ENCODE results near the gene PCSK5.

The PCSK5 gene

GRCh38 chr9:76330034-76330433 is 439.6 kb downstream of the PCSK5 start:
- in situ Hi-C loops (cut with MboI; ENCODE audit: low sequenced_read_pairs, unreplicated experiment) = no loop called here
- no peak for TF ChIP-seq CTCF (IDR thresholded peaks at IDR 0.05; ENCODE audit: borderline replicate concordance, control extremely low read depth, extremely low read depth, insufficient read depth, missing control alignments)
- DNase-seq (ENCODE audit: low spot score) = no peak

GRCh38 chr9:76333388-76333787 is 442.9 kb downstream of the PCSK5 start:
- in situ Hi-C loops (cut with MboI; ENCODE audit: low sequenced_read_pairs, unreplicated experiment) = no loop called here
- DNase-seq (ENCODE audit: low spot score) = no peak
- no peak for TF ChIP-seq CTCF (IDR thresholded peaks at IDR 0.05; ENCODE audit: borderline replicate concordance, control extremely low read depth, extremely low read depth, insufficient read depth, missing control alignments)

- in situ Hi-C loops (cut with MboI; ENCODE audit: low sequenced_read_pairs, unreplicated experiment) = no loop called here
- no peak for DNase-seq (ENCODE audit: low spot score)
- TF ChIP-seq CTCF (IDR thresholded peaks at IDR 0.05; ENCODE audit: borderline replicate concordance, control extremely low read depth, extremely low read depth, insufficient read depth, missing control alignments) = no peak
These were observed 443.5 kb downstream of the PCSK5 start for GRCh38 chr9:76333964-76334363.

GRCh38 chr9:76336027-76336426 is 445.6 kb downstream of the PCSK5 start:
- in situ Hi-C loops (cut with MboI; ENCODE audit: low sequenced_read_pairs, unreplicated experiment) = no loop called here
- DNase-seq (ENCODE audit: low spot score) = no peak
- TF ChIP-seq CTCF (IDR thresholded peaks at IDR 0.05; ENCODE audit: borderline replicate concordance, control extremely low read depth, extremely low read depth, insufficient read depth, missing control alignments) = no peak

GRCh38 chr9:76338418-76338817 is 447.9 kb downstream of the PCSK5 start:
- in situ Hi-C loops (cut with MboI; ENCODE audit: low sequenced_read_pairs, unreplicated experiment) = no loop called here
- TF ChIP-seq CTCF (IDR thresholded peaks at IDR 0.05; ENCODE audit: borderline replicate concordance, control extremely low read depth, extremely low read depth, insufficient read depth, missing control alignments) = no peak
- DNase-seq (ENCODE audit: low spot score) = no peak

- DNase-seq (ENCODE audit: low spot score) = no peak
- in situ Hi-C loops (cut with MboI; ENCODE audit: low sequenced_read_pairs, unreplicated experiment) = no loop called here
- TF ChIP-seq CTCF (IDR thresholded peaks at IDR 0.05; ENCODE audit: borderline replicate concordance, control extremely low read depth, extremely low read depth, insufficient read depth, missing control alignments) = no peak
These were observed 451.1 kb downstream of the PCSK5 start for GRCh38 chr9:76341616-76342015.

GRCh38 chr9:76342201-76342600 is 451.7 kb downstream of the PCSK5 start:
- in situ Hi-C loops (cut with MboI; ENCODE audit: low sequenced_read_pairs, unreplicated experiment) = no loop called here
- TF ChIP-seq CTCF (IDR thresholded peaks at IDR 0.05; ENCODE audit: borderline replicate concordance, control extremely low read depth, extremely low read depth, insufficient read depth, missing control alignments) = no peak
- no peak for DNase-seq (ENCODE audit: low spot score)

All from GM13976 (cell line).